ENCODE measurements around the gene CASKIN1.

Gene CASKIN1

GRCh38 chr16:2173916-2174315 is 22.5 kb downstream of the CASKIN1 start:
- DNase-seq = no peak

- no peak for DNase-seq
Observed at GRCh38 chr16:2173366-2173765, 23.0 kb downstream of the CASKIN1 start.

DNA sequence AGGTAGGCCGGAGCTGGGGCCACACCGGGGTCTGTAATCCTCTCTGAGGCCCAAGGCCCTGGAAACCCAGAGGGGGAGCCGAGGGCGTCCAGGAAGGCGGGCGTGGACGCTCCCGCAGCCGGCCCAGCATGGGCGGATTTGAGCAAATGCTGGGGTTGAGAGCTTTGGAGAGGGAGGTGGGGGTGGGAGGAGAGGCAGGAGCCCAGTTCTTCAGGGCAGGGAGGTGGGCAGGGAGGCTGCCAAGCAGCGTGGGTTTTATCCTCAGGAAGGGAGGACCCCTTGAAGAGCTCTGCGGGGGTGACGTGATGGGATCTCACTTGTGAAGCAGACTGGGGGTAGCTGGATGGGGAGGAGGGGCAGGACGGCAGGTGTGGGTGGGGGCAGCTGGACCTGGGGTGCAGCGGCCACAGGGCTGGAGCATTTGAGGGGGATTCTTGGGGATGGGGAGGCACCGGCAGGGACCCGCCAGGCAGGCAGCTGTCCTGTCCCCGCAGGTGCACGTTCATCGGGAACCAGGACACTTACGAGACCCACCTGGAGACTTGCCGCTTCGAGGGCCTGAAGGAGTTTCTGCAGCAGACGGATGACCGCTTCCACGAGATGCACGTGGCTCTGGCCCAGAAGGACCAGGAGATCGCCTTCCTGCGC is 23.6 kb downstream of the CASKIN1 start:
- DNase-seq = no peak

DNA sequence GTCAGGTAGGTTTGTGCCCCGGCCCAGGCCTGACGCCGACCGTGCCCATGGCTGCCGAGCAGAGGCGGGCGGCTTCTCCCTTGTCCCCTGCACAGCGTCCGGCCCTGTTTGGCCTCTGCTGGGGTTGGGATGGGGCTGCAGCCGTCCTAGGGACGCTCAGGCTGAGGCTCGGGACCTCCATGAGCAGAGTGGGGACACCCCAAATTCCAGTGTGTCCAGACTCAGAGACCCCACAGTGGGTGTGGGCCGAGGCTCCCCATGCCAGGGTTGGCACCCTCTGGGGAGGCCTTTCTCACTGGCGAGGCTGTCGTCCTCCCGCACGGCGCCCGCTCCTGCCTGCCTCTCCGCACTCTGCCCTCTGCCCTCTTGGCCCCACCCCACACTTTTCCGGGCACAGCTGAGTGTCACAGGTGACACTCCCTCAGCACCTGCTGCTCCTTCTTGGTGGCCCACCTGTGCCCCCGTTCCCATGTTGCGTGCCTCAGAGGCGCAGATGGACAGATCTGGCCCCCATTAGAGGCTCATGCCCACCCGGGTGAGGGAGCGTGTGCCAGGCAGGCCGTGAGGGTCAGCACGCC is 24.7 kb downstream of the CASKIN1 start:
- DNase-seq = no peak

DNA sequence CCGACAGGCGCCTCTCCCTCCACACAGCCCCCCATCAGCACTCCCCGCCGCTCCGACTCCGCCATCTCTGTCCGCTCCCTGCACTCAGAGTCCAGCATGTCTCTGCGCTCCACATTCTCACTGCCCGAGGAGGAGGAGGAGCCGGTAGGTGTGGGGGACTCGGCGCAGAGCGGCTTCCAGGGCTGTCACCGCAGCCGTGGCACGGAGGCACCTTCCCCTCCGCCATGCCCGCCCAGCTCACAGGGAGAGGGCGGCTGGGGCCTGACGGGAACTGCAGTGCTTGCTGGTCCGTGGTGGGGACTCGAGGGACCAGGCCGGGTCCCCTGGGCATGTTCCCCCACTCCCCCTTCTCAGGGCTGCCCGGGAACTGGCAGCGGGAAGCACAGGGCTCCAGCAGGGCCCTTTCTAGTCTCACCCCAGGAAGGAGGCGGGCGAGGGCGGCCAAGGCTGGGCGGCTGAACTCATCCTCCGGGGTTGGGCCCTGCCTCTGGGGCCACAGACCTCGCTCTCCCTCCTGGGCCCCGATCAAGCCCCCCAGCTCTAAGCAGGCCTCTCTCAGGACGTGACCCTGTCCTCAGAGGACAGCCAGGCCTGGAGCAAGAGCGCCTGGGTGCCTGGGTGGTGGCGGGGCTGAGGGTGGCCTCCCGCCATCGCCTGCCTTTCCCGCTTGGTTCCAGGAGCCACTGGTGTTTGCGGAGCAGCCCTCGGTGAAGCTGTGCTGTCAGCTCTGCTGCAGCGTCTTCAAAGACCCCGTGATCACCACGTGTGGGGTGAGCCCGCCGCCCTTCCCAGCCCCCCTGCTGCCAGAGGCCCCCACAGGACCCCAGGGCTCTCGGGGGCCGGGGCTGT is 25.6 kb downstream of the CASKIN1 start:
- DNase-seq = no peak

- no peak for DNase-seq
Observed at GRCh38 chr16:2170080-2170479, 26.3 kb downstream of the CASKIN1 start.

DNA sequence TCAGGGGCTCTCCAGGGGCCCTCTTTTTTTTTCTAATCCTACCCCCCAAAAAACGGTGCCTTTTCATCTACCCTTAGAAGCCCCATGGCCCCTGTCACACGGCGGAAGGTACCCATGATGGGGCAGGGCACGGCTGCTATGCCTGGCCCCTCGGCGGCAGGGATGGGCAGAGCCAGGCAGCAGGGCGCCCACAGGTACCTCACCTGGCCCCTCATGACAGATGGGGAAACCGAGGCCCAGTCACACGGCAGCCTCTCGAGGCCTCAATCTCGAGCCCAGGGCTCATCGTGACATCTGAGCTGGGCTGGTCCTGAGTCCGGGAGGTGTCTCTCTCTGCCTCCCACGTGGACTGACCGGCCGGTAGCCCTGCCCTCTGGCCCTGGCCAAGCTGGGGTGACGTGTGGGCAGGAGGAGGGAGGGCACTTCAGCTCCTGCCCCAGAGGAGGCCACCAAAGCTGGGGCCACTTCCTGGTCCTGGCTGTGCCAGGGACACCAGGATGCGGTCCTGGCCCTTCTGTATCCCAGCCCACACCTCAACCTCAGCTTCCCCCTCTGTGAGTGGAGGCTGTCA is 29.3 kb downstream of the CASKIN1 start:
- no peak for DNase-seq

- no peak for DNase-seq
Observed at GRCh38 chr16:2166263-2167067, 29.9 kb downstream of the CASKIN1 start.

GRCh38 chr16:2165861-2166260 is 30.5 kb downstream of the CASKIN1 start:
- DNase-seq = no peak

- no peak for DNase-seq
Observed at GRCh38 chr16:2163211-2163881, 33.1 kb downstream of the CASKIN1 start.

GRCh38 chr16:2162676-2163118 is 33.7 kb downstream of the CASKIN1 start:
- no peak for DNase-seq

GRCh38 chr16:2161911-2162310 is 34.5 kb downstream of the CASKIN1 start:
- no peak for DNase-seq

DNA sequence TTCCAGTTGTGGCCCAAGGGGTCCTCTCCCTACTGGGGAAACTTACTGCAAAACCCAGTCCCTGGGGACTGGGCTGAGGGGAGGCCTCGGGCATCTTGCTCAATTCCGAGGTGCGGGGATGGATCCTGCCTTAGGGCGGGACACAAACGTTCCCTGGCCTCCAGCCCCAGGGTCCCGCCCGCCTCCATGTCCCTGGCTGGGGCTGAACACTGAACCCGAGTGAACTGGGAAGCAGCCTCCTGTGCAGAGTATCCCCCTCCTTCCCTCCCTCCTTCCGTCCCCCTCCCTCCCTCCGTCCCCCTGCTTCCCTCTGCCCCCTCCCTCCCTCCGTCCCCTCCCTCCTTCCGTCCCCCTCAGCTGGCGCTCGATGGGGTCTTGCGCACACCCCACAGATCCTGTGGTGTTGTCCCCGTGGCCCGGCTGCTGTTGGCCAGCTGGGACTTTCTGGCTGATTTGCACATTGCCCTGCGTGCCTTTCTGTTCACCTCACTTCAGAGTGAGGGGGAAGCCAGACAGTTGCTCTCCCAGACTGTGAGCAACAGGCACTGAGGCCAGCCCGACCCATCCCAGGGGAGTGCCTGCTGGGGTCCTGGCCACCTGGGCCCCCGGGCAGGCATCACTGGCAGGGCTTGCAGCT is 35.4 kb downstream of the CASKIN1 start:
- no peak for DNase-seq

DNA sequence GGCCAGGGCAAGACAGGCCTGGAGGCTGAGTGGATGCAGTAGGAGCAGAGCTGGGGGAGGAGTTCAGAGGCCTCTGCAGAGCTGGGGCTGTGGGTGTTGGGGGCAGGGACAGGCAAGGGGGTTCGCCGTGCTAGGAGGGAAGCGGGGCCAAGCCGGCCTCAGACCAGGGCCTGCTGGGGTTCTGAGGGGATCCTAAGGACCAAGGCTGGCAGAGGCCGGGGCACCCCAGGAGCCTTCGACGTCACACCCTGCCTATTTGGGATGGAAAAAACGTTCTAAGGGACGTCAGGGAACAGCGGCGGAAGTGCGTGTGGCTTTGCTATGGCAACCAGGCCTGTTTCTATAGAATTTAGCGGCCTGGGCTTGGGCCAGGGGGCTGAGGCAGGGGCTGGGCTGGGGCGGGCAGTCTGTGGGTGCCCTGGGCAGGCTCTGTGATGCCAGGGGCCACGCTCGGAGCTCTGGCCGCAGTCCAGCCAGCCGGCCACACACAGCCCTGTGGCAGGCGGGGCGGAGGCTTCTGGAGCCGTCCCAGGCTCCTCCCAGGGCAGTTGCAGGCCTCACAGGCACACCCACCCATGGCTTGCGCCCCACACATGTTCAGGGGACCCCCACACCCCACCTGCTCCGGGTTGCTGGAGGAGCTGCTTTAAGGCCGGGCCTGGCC is 37.1 kb downstream of the CASKIN1 start:
- DNase-seq = no peak

GRCh38 chr16:2158262-2158638 is 38.2 kb downstream of the CASKIN1 start:
- no peak for DNase-seq

DNA sequence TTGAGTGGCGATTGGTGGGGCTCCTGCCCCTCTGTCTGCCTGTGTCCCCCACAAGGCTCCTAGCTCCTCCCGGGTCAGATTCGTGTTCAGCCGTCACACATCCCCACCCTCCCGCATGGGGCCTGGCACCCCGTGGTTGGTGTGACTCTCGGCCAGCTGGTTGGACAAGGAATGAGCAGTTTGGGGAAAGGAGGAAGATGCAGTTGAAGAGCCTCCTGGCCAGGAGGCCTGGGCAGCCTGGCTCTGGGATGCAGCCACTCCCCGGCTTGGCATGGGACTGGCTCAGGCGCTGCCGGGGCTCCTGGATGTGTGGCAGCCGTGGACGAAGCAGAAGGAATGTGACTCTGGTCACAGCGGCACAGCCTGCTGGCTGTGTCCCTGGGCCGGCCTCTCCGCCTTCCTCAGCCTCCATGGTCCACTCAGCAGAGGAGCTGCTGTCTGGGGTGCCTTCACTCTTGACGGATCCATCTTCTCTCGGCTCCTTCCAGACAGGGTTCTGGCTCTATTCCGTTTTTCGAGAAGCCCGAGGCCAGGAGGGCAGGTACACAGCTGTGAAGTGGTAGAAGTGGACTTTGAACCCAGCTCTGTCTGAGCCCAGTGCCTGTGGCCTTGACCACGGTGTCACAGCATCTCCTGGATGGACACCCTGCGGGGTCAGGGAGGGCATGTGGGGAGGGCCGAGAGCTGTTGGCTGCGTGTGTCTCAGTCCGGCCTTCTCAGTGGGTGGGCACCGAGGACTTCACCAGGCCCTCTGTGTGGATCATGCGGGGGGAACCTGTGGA is 38.7 kb downstream of the CASKIN1 start:
- DNase-seq = no peak

DNA sequence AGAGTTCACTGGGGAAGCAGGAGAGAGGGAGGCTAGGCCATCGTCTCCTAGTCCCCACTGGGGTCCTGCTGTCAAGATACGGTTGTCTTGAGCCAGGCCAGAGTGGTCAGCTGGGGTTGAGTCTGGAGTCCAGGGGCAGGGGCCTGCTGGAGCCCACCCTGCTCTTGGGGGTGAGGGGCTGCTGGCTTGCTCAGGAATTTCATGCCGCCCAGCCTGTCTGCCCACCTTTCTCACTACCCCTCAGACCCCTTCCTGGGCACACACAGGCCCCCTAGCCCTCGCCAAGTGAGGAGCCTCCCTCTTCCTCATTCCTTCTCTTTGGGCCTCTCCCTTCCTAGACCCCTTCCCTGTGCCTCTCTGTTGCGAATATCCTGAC is 39.6 kb downstream of the CASKIN1 start:
- DNase-seq = no peak

DNA sequence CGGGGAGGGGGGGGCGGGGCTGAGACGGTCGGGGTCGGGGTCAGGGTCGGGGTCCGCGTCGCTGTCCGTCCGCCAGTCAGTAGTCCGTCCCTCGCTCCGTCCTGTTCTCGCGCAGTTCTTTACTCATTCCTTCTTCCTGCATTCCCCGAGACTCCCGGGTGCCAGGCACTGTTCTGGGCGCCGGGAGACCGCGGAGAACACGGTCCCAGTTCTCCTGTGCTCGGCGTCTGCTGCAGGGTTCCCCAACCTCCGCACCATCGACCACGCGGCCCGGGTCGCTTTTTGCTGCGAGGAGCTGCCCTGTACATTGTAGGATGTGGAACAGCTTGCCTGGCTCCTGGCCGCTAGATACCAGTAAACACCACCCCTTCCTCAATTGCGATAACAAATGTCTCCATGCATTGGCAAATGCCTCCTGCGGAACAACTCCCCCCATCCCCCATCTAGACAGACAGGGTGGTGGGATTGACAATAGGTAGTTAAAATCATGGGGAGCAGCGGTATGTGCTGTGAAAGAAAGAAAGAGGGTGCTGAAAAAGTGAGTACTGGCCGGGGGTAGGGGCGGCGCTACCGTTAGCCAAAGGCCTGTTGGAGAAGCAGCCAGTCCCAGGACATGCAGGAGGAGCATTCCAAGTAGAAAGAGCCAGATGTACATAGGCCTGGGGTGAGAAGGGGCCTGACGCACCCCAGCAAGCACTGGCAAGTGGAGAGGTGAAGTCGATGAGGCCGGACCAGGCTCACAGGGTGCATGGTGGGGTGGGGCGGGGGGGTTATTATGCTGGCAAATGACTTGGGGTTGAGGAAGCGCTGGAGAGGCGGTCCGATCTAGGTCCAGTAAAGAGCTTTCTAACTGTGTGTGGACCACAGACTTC is 40.2 kb downstream of the CASKIN1 start:
- no peak for DNase-seq

Data from NCI-H187 (cell line).